Gastroesophageal sphincter (tissue), 3 donors: Measurements from ENCODE around the gene BLTP3A.
A peak's percentile ranks its signal among the peaks of the same experiment; 100 is the strongest.
"Not testable (repeated sequence)": the region's sequence is repeated elsewhere in the genome, so short reads cannot be mapped to it uniquely, and the experiment has no call there.

Experiments
- POLR2AphosphoS5 ChIP-seq: sonication (generic); formaldehyde crosslinking; IDR thresholded peaks from one replicate; pipeline ENCODE4 v1.6.1; 2017; ENCODE audit warnings: antibody characterized with exemption
- TF ChIP-seq, protein P1 (sequence below), 4 experiments: fragments of 200-600 bp in 2 of 4; fragments of 450-650 bp in 2 of 4; sonication (generic) in 1 of 4; IDR thresholded peaks; one replicate each; pipeline ENCODE4 v1.5.1; 2017 to 2019; ENCODE audit warnings: antibody characterized with exemption in 4 of 4, mild to moderate bottlenecking in 2 of 4, moderate library complexity in 2 of 4

- TF ChIP-seq, protein P1, sequence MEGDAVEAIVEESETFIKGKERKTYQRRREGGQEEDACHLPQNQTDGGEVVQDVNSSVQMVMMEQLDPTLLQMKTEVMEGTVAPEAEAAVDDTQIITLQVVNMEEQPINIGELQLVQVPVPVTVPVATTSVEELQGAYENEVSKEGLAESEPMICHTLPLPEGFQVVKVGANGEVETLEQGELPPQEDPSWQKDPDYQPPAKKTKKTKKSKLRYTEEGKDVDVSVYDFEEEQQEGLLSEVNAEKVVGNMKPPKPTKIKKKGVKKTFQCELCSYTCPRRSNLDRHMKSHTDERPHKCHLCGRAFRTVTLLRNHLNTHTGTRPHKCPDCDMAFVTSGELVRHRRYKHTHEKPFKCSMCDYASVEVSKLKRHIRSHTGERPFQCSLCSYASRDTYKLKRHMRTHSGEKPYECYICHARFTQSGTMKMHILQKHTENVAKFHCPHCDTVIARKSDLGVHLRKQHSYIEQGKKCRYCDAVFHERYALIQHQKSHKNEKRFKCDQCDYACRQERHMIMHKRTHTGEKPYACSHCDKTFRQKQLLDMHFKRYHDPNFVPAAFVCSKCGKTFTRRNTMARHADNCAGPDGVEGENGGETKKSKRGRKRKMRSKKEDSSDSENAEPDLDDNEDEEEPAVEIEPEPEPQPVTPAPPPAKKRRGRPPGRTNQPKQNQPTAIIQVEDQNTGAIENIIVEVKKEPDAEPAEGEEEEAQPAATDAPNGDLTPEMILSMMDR (IDR thresholded peaks at IDR 0.05), result peak in 3 of 4 experiments; percentile 38 to 51 (median 39)
- TF ChIP-seq POLR2AphosphoS5, result not testable (repeated sequence)
Observed at GRCh38 chr6:34756513-34756856, 35.4 kb upstream of the BLTP3A start.
